WERI-Rb-1 (cell line): ENCODE data around the gene PPEF1.
"Not testable (repeated sequence)": the region's sequence is repeated elsewhere in the genome, so short reads cannot be mapped to it uniquely, and the experiment has no call there.

Source experiments
- DNase-seq: peaks from one replicate; pipeline ENCODE4 v3.0.0-alpha.2; 2020
- H3K27ac ChIP-seq: fragments of 250-450 bp; sonication (Bioruptor Pico); 2 replicates; pipeline ENCODE4 v1.5.1; 2020; ENCODE audit warnings: mild to moderate bottlenecking, moderate library complexity
- H3K27me3 ChIP-seq: fragments of 250-450 bp; sonication (Bioruptor Pico); 2 replicates; pipeline ENCODE4 v1.5.1; 2021; ENCODE audit warnings: mild to moderate bottlenecking, low read depth, moderate library complexity; ENCODE audit not compliant: insufficient read depth, severe bottlenecking
- H3K36me3 ChIP-seq: fragments of 250-450 bp; sonication (Bioruptor Pico); 2 replicates; pipeline ENCODE4 v1.5.1; 2020; ENCODE audit warnings: mild to moderate bottlenecking, moderate library complexity
- H3K4me3 ChIP-seq: 2 replicates; pipeline ENCODE4 v1.5.1; 2011; ENCODE audit warnings: low read depth, mild to moderate bottlenecking, control low read depth, low read length
- H3K9me3 ChIP-seq: fragments of 250-450 bp; sonication (Bioruptor Pico); 2 replicates; pipeline ENCODE4 v1.5.1; 2021; ENCODE audit warnings: mild to moderate bottlenecking, moderate library complexity; ENCODE audit not compliant: severe bottlenecking
- CTCF ChIP-seq: IDR thresholded peaks from 2 replicates; pipeline ENCODE4 v1.5.1; 2011; ENCODE audit warnings: low read depth, mild to moderate bottlenecking, control low read depth, inconsistent platforms, low read length

Gene PPEF1

GRCh38 chrX:18810416-18810815, 103.0 kb downstream of the PPEF1 start:
- no peak for DNase-seq

GRCh38 chrX:18825375-18825774, 117.9 kb downstream of the PPEF1 start:
- Histone ChIP-seq H3K27ac (no peak overlapping the region), H3K4me3 (no peak overlapping the region), H3K9me3 (no peaks in the 10 kb centered on the region), H3K36me3 (peaks cover 39% of the 10 kb centered on the region), H3K27me3 (no peaks in the 10 kb centered on the region)
- TF ChIP-seq CTCF = no peak
- no peak for DNase-seq

More at GRCh38 chrX:18810416-18810815, 103.0 kb downstream of the PPEF1 start:
- Histone ChIP-seq H3K36me3 (peaks cover 30% of the 10 kb centered on the region), H3K4me3 (no peak overlapping the region), H3K27me3 (no peaks in the 10 kb centered on the region), H3K9me3 (no peaks in the 10 kb centered on the region), H3K27ac (no peak overlapping the region)
- no peak for TF ChIP-seq CTCF

GRCh38 chrX:18828832-18829404, 121.5 kb downstream of the PPEF1 start:
- no peaks in the 10 kb centered on the region for H3K9me3 ChIP-seq
- H3K27ac ChIP-seq = no peak overlapping the region; the same call in 1 of the 2 replicates
- H3K27me3 ChIP-seq = no peaks in the 10 kb centered on the region
- DNase-seq = no peak
- TF ChIP-seq CTCF = 0 out of 2 replicates have a peak, but pooled peaks have one; percentile 11
- H3K4me3 ChIP-seq = no peak overlapping the region
- H3K36me3 ChIP-seq = peaks cover 16% of the 10 kb centered on the region

GRCh38 chrX:18833071-18833731, 125.8 kb downstream of the PPEF1 start:
- DNase-seq = no peak
- TF ChIP-seq CTCF = no peak
- Histone ChIP-seq H3K4me3 (no peak overlapping the region), H3K36me3 (no peaks in the 10 kb centered on the region), H3K9me3 (no peaks in the 10 kb centered on the region), H3K27me3 (no peaks in the 10 kb centered on the region), H3K27ac (no peak overlapping the region)

GRCh38 chrX:18847901-18848300, 140.5 kb downstream of the PPEF1 start:
- H3K36me3 ChIP-seq, H3K27ac ChIP-seq, H3K27me3 ChIP-seq, H3K4me3 ChIP-seq, DNase-seq: not testable (repeated sequence)
- peaks cover 20% of the 10 kb centered on the region for H3K9me3 ChIP-seq

GRCh38 chrX:18855919-18856644, 148.6 kb downstream of the PPEF1 start:
- peaks cover 4% of the 10 kb centered on the region for H3K9me3 ChIP-seq
- no peak overlapping the region for H3K27ac ChIP-seq
- H3K27me3 ChIP-seq = no peaks in the 10 kb centered on the region
- no peak overlapping the region for H3K4me3 ChIP-seq
- TF ChIP-seq CTCF = no peak
- H3K36me3 ChIP-seq = no peaks in the 10 kb centered on the region
- DNase-seq = no peak
